PFSK-1 (cell line): ENCODE results near the gene KRTAP4-4.
A peak's percentile ranks its signal among the peaks of the same experiment; 100 is the strongest.

Source experiments
- FOXP2 ChIP-seq: optimal IDR thresholded peaks from 2 replicates; pipeline ENCODE3; 2011; ENCODE audit warnings: borderline replicate concordance, control low read depth, inconsistent platforms; ENCODE audit not compliant: insufficient read depth; ENCODE audit errors: extremely low read length, extremely low read depth
- POLR2AphosphoS5 ChIP-seq: IDR thresholded peaks from 2 replicates; pipeline ENCODE4 v1.6.1; 2012; ENCODE audit warnings: low read depth, mild to moderate bottlenecking, control low read depth, low read length, moderate library complexity
- REST ChIP-seq, 2 experiments: IDR thresholded peaks; 2 replicates each; pipeline versions ENCODE4 v1.6.1 to v1.8.0; 2011 to 2012; ENCODE audit warnings: low read depth in 2 of 2, low read length in 2 of 2, control low read depth in 1 of 2, inconsistent platforms in 1 of 2, mild to moderate bottlenecking in 1 of 2, moderate library complexity in 1 of 2; ENCODE audit not compliant: insufficient read depth in 1 of 2
- SIN3A ChIP-seq: IDR thresholded peaks from 2 replicates; pipeline ENCODE4 v1.6.1; 2012; ENCODE audit warnings: mild to moderate bottlenecking, low read length, moderate library complexity, borderline replicate concordance; ENCODE audit not compliant: insufficient read depth
- TAF1 ChIP-seq: IDR thresholded peaks from 2 replicates; pipeline ENCODE4 v1.6.1; 2012; ENCODE audit warnings: low read length, control low read depth, borderline replicate concordance; ENCODE audit not compliant: insufficient read depth

Gene KRTAP4-4

GRCh38 chr17:41149652-41149985 lies 10.9 kb downstream of the KRTAP4-4 start, which contains the start of gene KRTAP4-5:
TSS of gene KRTAP4-5 (minus strand) at chr17:41149825. CDS start at chr17:41149767, 58 bp downstream.
- 0 out of 4 replicates have a peak, but pooled peaks of 1 of the 2 experiments have one; percentile 23 for TF ChIP-seq REST (IDR thresholded peaks at IDR 0.05; ENCODE audit: insufficient read depth in 1 of 2, low read depth in 2 of 2, low read length in 2 of 2)
- no peak for TF ChIP-seq TAF1

- TF ChIP-seq SIN3A (no peak), REST (IDR thresholded peaks at IDR 0.05; ENCODE audit: insufficient read depth in 1 of 2, low read depth in 2 of 2, low read length in 2 of 2) (no peak)
Measured at GRCh38 chr17:41147531-41148204, 12.9 kb downstream of the KRTAP4-4 start.

GRCh38 chr17:41145261-41145660 lies 15.3 kb downstream of the KRTAP4-4 start:
- TF ChIP-seq TAF1 (no peak), FOXP2 (no peak), SIN3A (no peak), REST (IDR thresholded peaks at IDR 0.05; ENCODE audit: insufficient read depth in 1 of 2, low read depth in 2 of 2, low read length in 2 of 2) (no peak), POLR2AphosphoS5 (no peak)

GRCh38 chr17:41144846-41145245 lies 15.7 kb downstream of the KRTAP4-4 start:
- TF ChIP-seq SIN3A (no peak), POLR2AphosphoS5 (no peak), REST (IDR thresholded peaks at IDR 0.05; ENCODE audit: insufficient read depth in 1 of 2, low read depth in 2 of 2, low read length in 2 of 2) (no peak), TAF1 (no peak), FOXP2 (no peak)

- TF ChIP-seq FOXP2 (no peak), REST (IDR thresholded peaks at IDR 0.05; ENCODE audit: insufficient read depth in 1 of 2, low read depth in 2 of 2, low read length in 2 of 2) (no peak), SIN3A (no peak), TAF1 (no peak), POLR2AphosphoS5 (no peak)
Measured at GRCh38 chr17:41141361-41141760, 19.2 kb downstream of the KRTAP4-4 start.
